ENCODE measurements around the gene CEP85L.
A peak's percentile ranks its signal among the peaks of the same experiment; 100 is the strongest.
"Not testable (repeated sequence)": the region's sequence is repeated elsewhere in the genome, so short reads cannot be mapped to it uniquely, and the experiment has no call there.

CEP85L gene

DNA sequence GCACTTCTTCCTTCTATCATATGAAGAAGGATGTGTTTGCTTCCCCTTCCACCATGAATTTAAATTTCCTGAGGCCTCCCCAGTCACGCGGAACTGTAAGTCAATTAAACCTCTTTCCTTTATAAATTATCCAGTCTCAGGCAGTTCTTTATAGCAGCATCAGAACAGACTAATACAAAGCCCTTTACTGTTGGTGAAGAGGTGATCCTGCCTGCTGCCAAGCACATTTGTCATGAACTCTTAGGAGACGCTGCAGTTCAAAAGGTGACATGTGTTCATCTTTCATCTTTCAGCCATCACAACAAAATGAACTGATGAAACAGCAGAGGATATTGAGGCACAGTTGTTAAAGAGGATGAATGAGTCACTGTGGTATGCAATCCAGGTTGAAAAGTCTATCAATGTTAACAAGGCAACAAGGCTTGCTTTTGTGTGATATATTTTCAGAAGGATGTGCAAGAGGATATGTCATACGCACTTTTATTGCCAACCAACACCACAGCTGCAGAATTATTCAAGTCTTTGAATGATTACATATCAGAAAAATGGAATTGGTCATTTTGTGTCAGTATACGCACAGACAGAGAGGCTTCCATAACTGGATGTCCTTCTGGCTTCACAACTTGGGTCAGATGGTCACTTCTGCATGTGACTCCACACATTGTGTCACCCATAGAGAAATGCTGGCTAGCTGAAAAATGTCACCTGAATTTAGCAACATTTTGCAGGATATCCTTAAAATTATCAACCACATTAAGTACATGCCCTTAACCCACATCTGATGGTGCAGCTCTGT lies 155.7 kb downstream of the CEP85L start:
- DNase-seq (ENCODE audit: low spot score) = peak; percentile 5

DNA sequence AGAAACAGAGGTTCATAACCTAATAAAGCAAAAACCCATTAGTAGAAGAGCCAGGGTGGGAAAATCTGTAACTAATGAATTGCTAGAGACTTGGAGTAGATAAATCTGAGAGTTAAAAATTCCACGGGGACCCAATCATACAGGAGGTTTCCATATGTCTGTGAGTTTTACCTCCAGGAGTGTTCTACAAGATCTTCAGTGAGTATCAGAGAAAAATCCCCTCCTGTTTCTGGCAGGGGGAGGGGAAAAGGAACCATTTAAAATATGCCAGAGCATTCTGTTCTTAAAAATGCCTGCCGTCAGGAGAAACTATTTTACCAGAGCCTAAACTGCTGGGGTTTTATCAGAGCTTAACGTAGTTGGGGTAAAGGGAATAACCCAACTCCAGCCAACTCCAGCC lies 157.3 kb downstream of the CEP85L start:
- no peak for DNase-seq (ENCODE audit: low spot score)

DNA sequence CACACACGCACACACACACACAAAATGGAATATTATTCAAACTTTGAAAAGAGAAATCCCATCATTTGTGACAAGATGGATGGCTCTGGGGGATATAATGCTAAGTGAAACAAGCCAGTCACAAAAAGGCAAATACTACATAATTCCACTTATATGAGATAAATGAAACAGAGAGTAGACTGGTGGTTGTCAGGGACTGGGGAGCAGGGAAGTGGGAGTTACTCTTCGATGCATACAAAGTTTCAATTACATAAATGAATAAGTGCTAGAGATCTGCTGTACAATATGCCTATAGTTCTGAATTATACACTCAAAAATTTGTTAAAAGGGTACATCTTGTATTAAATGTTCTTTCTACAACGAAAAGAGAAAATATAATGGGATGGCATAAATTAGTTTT lies 161.4 kb downstream of the CEP85L start:
- DNase-seq (ENCODE audit: low spot score) = no peak

- no peak for DNase-seq (ENCODE audit: low spot score)
These were observed 162.8 kb downstream of the CEP85L start for GRCh38 chr6:118488631-118489030.

DNA sequence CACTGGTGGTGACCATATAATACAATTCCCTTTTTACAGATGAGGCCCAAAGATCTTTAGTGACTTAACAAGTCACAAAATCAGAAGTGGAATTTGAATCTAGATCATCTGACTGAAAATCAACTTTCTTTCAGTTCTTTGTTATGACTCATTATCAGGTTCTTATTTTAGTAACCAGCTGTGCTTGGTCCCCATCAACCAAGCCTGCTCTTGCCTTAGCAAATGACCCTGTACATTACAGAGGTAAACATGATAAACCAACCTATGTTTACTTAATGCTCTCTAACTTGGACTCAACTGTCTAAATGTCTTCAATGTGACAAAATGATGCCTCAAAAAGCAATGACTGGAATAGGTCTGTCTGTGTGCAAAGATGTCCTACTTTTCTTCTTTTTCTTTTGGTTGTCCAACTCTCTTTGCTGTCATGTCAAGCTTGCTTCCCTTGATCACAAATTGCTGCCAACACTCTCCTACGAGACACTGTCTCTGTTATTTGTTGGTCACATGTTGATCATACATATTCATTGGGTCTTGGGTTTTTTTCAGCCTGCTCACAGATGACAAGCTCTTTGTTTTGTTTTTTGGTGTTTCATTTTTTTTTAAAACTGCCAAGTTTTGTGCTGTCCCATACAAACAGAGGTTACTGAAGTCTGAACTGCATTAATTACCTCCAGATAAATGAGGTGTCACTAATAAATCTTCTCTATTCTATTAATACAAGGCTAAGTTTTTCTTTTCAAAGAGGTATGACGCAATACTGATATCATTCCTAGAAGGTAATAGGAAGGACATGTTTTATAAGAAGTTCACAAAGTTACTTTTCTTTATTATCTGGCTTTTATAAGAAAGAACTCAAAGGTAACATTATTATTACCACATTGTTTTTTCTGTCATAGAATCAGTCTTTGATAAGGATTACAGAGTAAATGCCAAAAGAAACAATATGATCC lies 165.5 kb downstream of the CEP85L start:
- DNase-seq (ENCODE audit: low spot score) = no peak

DNA sequence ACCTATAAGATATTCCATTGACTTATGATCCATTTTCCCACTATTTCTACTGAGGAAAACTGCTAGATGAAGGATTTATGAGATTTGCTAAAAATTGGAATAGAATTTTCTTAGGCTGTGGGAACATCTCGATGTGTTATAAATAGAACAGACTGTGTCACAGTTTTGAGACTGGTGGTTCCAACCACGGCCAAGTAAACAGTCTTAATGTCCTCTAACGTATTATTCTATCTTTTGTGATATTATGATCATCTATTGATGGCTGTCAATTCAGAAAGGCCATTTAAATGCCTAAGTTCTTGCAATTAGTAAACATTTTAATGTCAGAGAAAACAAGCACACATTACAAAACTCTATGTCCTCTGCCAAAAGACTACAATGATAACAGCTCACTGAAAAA lies 174.8 kb downstream of the CEP85L start:
- DNase-seq (ENCODE audit: low spot score) = no peak

DNA sequence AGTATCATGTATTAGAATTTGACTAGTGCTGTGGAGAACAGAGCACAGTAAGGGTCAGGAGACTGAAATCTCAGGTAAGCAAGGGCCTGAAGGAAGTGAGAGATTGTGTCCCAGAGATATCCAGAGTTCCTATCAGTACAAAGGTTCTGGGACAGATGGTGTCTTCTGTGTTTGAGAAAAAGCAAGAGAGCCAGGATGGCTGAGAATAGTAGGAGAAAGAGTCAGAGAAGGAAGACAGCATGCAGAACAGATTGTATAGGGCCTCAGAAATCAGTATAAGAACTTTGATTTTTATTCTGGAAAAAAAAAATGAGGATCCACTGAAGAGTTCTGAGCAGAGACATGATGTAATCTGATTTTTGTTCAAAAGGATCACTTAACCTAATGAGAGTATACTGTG lies 178.1 kb downstream of the CEP85L start:
- no peak for DNase-seq (ENCODE audit: low spot score)

GRCh38 chr6:118469468-118469867 lies 181.9 kb downstream of the CEP85L start:
- no peak for DNase-seq (ENCODE audit: low spot score)

DNA sequence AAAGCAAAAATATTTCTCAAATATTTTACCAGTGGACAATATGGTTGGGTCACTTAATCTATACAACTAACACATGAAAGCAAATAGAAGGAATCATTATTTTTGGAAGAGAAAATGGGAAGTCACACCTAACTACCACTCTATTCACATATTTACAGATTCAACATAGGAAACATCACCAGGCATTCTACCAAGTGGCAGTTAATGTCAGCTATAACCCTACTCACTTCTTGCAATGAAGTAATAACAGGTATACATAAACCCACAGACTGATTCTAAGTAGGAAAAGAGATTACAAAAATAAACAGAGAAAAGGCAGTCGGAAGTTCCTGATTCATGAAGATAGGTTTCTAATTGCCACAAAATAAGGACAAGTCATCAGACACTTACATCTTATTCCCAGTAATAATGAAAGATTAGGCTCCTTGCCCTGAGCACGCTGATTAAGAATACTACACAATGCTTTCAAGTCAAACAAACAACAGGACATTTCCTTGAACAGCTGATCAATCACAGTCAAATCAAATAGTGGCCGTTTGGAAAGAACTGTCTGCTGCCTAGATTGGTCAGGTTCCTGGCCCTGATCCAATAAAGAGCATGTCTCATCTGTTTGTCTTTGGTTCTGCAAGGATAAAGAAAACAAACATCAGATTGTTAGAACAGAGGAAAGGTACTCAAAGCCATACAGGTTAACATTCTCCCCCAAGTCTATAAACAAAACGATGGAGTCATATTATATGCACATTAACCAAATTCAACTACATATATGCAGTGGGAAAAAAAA lies 182.5 kb downstream of the CEP85L start:
- DNase-seq (ENCODE audit: low spot score) = no peak

DNA sequence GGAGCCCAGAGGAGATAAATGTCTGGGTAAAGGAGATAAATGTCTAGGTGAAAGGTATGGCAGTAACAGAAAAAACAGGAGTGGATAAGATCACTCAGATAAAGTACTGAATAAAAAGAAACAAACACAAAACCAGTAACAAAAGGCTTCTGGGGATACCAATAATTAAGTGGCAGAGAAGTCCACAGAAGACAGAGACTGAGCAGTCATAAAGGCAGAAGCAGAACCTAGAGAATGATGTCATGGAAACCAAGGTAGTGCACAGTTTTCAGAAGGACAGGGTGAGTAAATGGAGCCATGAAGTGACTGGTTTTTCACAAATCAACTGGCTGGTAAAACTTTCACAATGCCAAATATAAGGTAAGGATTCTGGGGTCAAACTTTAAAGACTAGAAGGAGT lies 184.2 kb downstream of the CEP85L start:
- DNase-seq (ENCODE audit: low spot score) = no peak

GRCh38 chr6:118464620-118465019 lies 186.8 kb downstream of the CEP85L start:
- DNase-seq (ENCODE audit: low spot score) = no peak

- no peak for DNase-seq (ENCODE audit: low spot score)
These were observed 190.4 kb downstream of the CEP85L start for GRCh38 chr6:118460958-118461470.

- no peak for DNase-seq (ENCODE audit: low spot score)
These were observed 194.4 kb downstream of the CEP85L start for GRCh38 chr6:118456982-118457381.

- DNase-seq (ENCODE audit: low spot score) = no peak
These were observed 199.6 kb downstream of the CEP85L start for GRCh38 chr6:118451839-118452238.

DNA sequence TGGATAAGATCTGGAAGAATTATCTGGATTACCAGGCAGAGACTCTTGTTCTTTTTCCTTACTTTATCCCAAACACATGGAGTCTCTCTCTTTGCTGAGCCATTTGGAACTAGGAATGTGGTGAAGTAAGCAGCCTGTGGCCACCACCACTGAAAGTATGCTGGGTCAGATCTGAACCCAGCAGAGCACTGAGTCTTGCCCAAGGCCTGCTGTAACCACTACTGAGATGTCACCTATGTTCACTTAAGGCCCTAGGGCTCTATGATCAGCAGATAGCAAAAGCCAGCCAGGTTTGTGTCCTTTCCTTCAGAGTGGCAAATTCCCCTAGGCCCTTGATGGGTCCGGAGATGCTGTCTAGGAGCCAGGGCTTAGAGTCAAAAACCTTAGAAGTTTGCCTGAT lies 206.6 kb downstream of the CEP85L start:
- no peak for DNase-seq (ENCODE audit: low spot score)

DNA sequence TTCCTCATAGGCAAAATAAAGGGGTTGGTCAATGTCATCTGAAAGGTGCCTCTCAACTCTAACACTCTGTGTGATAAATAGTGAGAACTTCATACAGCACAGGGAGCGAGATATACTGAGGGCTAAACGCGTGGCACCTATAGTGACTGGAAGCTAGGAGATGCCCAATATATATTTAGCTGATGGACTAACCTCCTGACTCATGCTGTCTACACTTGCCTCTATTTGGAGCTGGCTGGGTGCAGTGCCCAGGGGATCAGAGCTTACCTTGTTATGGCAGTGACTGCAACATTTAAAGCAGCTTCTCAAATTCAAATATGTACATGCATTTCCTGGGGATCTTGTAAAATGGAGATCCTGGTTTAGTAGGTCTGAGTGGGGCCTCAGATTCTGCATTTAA lies 214.9 kb downstream of the CEP85L start:
- DNase-seq (ENCODE audit: low spot score) = no peak

GRCh38 chr6:118434147-118434546 lies 217.2 kb downstream of the CEP85L start:
- not testable (repeated sequence) for DNase-seq (ENCODE audit: low spot score)

DNA sequence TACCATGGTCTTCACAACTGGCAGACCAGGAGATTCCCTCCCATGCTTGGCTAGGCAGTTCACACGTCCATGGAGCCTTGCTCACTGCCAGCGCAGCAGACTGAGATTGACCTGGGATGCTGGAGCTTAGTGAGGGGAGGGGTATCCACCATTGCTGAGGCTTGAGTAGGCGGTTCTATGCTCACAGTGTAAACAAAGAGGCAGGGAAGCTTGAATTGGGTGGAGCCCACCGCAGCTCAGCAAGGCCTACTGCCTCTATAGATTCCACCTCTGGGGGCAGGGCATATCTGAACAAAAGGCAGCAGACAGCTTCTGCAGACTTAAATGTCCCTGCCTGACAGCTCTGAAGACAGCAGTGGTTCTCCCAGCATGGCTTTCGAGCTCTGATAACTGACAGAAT lies 230.1 kb downstream of the CEP85L start:
- DNase-seq (ENCODE audit: low spot score) = not testable (repeated sequence)

DNA sequence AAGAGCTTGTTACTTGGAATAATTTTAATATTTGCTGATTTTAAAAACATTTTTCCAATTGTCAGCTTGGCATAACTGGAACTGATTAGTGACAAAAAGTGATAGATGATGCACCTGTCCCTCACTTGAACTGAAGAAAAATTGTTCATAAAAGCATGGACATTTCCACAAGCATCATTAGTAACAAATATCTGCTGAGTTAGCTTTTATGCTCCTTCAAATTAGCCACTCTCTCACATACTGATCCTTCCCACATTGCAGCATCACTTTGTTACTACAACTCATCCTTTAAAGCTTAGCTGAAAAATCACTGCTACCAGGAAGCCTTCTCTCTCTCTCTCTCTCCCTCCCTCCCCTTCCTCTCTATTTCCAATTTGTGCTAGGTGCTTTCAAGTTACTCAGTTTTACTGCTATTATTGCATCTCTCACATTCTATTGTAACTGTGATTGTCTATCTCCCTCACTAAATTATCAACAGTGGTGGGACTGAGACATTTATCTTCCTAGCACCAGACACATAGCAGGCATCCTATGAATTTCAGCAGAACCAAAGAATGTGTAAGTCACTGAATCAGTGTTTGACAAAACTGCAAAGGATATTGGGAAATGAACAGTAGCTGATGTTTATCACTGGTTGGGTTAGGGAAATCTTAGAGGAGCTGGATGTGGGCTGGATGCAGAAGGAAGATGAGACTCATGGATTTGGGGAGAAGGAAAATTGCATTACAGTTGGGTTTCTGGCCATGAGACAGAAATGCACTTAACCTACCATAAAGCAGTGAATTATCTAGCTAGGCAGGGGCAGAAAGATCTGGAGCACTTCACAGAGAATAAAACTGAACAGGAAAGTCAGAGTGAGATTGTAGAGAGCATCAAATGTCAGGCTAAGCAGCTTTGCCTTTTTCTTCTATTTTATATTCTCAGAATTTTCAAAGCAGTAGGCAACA lies 231.7 kb downstream of the CEP85L start:
- DNase-seq (ENCODE audit: low spot score) = no peak

Data from SW480 (cell line).